ENCODE results near the gene PSMB5. TPM values are rescaled to one million over a fixed set of nuclear protein-coding genes. Genes with fewer than 3 reads are reported as not detected.

Gene PSMB5
- total RNA-seq, 1 experiment from 2014 or later: 224 TPM

DNA sequence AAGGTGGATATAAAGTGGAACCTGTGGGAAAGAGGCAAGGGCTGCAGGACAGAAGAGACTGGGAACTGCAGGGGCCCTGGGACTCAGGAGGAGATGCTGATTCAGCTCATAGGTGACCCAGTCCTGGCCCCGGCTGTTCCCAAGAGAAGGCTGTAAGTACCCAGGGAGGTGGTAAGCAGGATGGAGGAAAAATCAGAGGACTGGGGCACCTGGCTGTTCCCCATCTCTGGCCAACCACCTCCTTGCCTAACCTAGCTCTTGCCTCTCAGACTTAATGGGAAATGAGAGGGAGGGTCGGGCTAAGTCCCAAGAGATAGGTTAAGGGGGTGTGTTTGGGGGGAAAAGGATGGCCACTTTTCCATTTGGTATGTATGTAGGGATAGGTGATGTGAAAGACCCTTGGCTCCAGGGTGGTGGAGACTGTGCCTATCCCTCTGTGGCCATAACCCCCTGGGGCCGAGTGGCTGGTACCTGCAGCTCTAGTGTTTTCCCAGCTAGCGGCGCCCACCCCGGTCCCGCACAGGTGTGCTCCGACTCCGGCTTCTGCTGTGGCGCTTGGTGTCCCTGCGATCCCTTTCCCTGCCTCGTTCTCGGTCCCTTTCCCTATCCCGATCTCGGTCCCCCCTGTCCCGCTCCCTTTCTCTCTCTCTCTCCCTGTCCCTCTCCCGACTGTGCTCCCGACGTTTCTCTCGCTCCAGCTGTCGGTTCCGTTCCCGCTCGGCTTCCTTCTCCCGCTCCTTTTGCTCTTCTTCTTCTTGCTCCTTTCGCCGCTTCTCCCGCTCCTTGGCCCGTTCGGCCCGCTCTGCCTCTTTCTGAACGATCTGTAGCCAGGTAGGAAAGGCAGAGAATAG, 24.2 kb upstream of the PSMB5 start:
- ChIA-PET CTCF (interaction anchor here (0.6 to 8.8 kb wide), 38 partner anchors 10 to 489 kb away, joined by 3 to 224 read pairs (median 6); partner anchors contain the start of genes ACIN1, AJUBA, C14orf119 and HAUS4), POLR2A (interaction anchor here (0.6 to 2.6 kb wide), 14 partner anchors 10 to 128 kb away, joined by 3 to 13 read pairs (median 6); partner anchors contain the start of genes ACIN1, AJUBA, C14orf119 and PSMB5)
- peaks cover 5% of the 10 kb centered on the region; the same call in 1 of the 2 replicates for H3K27me3 Mint-ChIP-seq (ENCODE audit: low read depth)
- no peaks in the 10 kb centered on the region for H3K9me3 Mint-ChIP-seq
- peak overlapping the region; percentile 16 for H3K27ac Mint-ChIP-seq
- peaks cover 12% of the 10 kb centered on the region for H3K4me1 Mint-ChIP-seq
- H3K36me3 Mint-ChIP-seq: peaks cover 38% of the 10 kb centered on the region
- TF ChIP-seq, protein P1, sequence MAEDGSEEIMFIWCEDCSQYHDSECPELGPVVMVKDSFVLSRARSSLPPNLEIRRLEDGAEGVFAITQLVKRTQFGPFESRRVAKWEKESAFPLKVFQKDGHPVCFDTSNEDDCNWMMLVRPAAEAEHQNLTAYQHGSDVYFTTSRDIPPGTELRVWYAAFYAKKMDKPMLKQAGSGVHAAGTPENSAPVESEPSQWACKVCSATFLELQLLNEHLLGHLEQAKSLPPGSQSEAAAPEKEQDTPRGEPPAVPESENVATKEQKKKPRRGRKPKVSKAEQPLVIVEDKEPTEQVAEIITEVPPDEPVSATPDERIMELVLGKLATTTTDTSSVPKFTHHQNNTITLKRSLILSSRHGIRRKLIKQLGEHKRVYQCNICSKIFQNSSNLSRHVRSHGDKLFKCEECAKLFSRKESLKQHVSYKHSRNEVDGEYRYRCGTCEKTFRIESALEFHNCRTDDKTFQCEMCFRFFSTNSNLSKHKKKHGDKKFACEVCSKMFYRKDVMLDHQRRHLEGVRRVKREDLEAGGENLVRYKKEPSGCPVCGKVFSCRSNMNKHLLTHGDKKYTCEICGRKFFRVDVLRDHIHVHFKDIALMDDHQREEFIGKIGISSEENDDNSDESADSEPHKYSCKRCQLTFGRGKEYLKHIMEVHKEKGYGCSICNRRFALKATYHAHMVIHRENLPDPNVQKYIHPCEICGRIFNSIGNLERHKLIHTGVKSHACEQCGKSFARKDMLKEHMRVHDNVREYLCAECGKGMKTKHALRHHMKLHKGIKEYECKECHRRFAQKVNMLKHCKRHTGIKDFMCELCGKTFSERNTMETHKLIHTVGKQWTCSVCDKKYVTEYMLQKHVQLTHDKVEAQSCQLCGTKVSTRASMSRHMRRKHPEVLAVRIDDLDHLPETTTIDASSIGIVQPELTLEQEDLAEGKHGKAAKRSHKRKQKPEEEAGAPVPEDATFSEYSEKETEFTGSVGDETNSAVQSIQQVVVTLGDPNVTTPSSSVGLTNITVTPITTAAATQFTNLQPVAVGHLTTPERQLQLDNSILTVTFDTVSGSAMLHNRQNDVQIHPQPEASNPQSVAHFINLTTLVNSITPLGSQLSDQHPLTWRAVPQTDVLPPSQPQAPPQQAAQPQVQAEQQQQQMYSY (CRISPR knock-in tag; IDR thresholded peaks at IDR 0.05): peak; percentile 62
- TF ChIP-seq GRHL2 (CRISPR knock-in tag; IDR thresholded peaks at IDR 0.05; ENCODE audit: insufficient replicate concordance, severe bottlenecking) (no peak), NR1H2 (CRISPR knock-in tag; IDR thresholded peaks at IDR 0.05) (no peak), ZNF671 (CRISPR knock-in tag; IDR thresholded peaks at IDR 0.05) (no peak), GABPB1 (CRISPR knock-in tag; IDR thresholded peaks at IDR 0.05) (no peak), TEAD1 (CRISPR knock-in tag; IDR thresholded peaks at IDR 0.05) (no peak)
- TF ChIP-seq, protein P2, sequence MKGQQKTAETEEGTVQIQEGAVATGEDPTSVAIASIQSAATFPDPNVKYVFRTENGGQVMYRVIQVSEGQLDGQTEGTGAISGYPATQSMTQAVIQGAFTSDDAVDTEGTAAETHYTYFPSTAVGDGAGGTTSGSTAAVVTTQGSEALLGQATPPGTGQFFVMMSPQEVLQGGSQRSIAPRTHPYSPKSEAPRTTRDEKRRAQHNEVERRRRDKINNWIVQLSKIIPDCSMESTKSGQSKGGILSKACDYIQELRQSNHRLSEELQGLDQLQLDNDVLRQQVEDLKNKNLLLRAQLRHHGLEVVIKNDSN (CRISPR knock-in tag; IDR thresholded peaks at IDR 0.05): no peak
- TF ChIP-seq, protein P3, sequence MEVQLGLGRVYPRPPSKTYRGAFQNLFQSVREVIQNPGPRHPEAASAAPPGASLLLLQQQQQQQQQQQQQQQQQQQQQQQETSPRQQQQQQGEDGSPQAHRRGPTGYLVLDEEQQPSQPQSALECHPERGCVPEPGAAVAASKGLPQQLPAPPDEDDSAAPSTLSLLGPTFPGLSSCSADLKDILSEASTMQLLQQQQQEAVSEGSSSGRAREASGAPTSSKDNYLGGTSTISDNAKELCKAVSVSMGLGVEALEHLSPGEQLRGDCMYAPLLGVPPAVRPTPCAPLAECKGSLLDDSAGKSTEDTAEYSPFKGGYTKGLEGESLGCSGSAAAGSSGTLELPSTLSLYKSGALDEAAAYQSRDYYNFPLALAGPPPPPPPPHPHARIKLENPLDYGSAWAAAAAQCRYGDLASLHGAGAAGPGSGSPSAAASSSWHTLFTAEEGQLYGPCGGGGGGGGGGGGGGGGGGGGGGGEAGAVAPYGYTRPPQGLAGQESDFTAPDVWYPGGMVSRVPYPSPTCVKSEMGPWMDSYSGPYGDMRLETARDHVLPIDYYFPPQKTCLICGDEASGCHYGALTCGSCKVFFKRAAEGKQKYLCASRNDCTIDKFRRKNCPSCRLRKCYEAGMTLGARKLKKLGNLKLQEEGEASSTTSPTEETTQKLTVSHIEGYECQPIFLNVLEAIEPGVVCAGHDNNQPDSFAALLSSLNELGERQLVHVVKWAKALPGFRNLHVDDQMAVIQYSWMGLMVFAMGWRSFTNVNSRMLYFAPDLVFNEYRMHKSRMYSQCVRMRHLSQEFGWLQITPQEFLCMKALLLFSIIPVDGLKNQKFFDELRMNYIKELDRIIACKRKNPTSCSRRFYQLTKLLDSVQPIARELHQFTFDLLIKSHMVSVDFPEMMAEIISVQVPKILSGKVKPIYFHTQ (CRISPR knock-in tag; IDR thresholded peaks at IDR 0.05): no peak
- TF ChIP-seq, protein P4, sequence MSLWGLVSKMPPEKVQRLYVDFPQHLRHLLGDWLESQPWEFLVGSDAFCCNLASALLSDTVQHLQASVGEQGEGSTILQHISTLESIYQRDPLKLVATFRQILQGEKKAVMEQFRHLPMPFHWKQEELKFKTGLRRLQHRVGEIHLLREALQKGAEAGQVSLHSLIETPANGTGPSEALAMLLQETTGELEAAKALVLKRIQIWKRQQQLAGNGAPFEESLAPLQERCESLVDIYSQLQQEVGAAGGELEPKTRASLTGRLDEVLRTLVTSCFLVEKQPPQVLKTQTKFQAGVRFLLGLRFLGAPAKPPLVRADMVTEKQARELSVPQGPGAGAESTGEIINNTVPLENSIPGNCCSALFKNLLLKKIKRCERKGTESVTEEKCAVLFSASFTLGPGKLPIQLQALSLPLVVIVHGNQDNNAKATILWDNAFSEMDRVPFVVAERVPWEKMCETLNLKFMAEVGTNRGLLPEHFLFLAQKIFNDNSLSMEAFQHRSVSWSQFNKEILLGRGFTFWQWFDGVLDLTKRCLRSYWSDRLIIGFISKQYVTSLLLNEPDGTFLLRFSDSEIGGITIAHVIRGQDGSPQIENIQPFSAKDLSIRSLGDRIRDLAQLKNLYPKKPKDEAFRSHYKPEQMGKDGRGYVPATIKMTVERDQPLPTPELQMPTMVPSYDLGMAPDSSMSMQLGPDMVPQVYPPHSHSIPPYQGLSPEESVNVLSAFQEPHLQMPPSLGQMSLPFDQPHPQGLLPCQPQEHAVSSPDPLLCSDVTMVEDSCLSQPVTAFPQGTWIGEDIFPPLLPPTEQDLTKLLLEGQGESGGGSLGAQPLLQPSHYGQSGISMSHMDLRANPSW (CRISPR knock-in tag; conservative IDR thresholded peaks at IDR 0.05; ENCODE audit: low read depth): no peak
- H3K4me3 Mint-ChIP-seq: no peak overlapping the region
- no peak for ATAC-seq
- no peak for DNase-seq (ENCODE audit: low spot score)

DNA sequence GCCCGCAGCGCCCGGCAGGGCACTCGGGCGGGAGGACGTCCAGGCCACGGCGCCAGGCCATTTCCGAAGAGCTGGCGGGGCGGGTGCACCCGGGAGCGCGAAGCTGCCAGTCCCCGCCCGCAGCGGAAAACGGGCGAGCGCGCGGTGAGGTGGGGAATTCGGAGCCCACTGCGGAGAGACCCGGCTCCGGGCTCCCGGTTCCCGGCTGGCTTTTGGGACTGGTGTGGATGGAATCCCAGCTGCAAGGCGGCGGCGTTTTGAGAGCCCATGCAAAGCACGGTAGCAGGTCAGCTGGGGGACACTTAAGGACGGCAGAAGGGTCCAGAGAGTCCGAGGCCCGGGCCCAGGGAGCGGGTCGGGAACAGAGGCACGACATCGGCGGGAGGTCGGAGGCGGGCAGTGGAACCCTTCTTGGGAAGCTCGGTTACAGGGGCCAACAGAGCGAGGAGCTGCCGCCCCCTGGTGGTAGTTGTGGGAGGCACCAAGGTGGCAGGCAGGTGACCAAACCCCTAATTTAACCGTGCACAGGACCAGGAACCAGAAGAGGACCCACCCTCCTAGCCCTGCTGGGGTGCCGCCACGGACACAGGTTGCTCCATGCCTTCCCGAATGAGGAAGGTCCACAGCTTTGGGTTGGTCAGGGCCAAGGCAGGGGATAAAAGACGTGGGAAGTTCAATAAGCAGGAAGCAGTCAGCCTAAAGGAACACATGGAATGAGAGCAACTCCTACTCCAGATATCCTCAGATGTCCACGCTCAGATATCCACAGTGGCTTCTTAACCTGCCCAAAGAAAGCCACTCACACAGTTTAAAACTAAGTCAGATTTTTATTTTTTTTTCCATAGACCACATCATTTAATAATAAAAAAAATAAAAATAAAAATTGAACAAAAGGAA, 23.3 kb upstream of the PSMB5 start:
- H3K36me3 Mint-ChIP-seq: peaks cover 29% of the 10 kb centered on the region
- DNase-seq (ENCODE audit: low spot score): peak; percentile 96
- H3K4me3 Mint-ChIP-seq: peak overlapping the region; percentile 83
- peak; percentile 66 for ATAC-seq
- H3K27ac Mint-ChIP-seq: peak overlapping the region; percentile 91
- H3K4me1 Mint-ChIP-seq: peaks cover 12% of the 10 kb centered on the region
- peaks cover 5% of the 10 kb centered on the region; the same call in 1 of the 2 replicates for H3K27me3 Mint-ChIP-seq (ENCODE audit: low read depth)
- CTCF ChIA-PET: interaction anchor here (0.5 to 8.8 kb wide), 46 partner anchors 10 to 1614 kb away, joined by 3 to 224 read pairs (median 5); partner anchors contain the start of genes ACIN1, AJUBA, C14orf119 and HAUS4
- POLR2A ChIA-PET: interaction anchor here (0.6 to 2.6 kb wide), 15 partner anchors 10 to 129 kb away, joined by 3 to 13 read pairs (median 6); partner anchors contain the start of genes ACIN1, AJUBA, C14orf119 and PRMT5
- no peaks in the 10 kb centered on the region for H3K9me3 Mint-ChIP-seq
- TF ChIP-seq HMGA2 (CRISPR knock-in tag; IDR thresholded peaks at IDR 0.05) (no peak), PRRX2 (CRISPR knock-in tag; IDR thresholded peaks at IDR 0.05) (peak; percentile 43; the same call in 1 of the 2 replicates), JAZF1 (CRISPR knock-in tag; IDR thresholded peaks at IDR 0.05) (no peak), MXD4 (CRISPR knock-in tag; IDR thresholded peaks at IDR 0.05; ENCODE audit: borderline replicate concordance) (no peak)
- TF ChIP-seq, protein P5, sequence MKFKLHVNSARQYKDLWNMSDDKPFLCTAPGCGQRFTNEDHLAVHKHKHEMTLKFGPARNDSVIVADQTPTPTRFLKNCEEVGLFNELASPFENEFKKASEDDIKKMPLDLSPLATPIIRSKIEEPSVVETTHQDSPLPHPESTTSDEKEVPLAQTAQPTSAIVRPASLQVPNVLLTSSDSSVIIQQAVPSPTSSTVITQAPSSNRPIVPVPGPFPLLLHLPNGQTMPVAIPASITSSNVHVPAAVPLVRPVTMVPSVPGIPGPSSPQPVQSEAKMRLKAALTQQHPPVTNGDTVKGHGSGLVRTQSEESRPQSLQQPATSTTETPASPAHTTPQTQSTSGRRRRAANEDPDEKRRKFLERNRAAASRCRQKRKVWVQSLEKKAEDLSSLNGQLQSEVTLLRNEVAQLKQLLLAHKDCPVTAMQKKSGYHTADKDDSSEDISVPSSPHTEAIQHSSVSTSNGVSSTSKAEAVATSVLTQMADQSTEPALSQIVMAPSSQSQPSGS (CRISPR knock-in tag; IDR thresholded peaks at IDR 0.05; ENCODE audit: borderline replicate concordance, low read depth): no peak
- TF ChIP-seq, protein P6, sequence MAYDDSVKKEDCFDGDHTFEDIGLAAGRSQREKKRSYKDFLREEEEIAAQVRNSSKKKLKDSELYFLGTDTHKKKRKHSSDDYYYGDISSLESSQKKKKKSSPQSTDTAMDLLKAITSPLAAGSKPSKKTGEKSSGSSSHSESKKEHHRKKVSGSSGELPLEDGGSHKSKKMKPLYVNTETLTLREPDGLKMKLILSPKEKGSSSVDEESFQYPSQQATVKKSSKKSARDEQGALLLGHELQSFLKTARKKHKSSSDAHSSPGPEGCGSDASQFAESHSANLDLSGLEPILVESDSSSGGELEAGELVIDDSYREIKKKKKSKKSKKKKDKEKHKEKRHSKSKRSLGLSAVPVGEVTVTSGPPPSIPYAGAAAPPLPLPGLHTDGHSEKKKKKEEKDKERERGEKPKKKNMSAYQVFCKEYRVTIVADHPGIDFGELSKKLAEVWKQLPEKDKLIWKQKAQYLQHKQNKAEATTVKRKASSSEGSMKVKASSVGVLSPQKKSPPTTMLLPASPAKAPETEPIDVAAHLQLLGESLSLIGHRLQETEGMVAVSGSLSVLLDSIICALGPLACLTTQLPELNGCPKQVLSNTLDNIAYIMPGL (CRISPR knock-in tag; IDR thresholded peaks at IDR 0.05): 0 out of 2 replicates have a peak, but pooled peaks have one; percentile 55
